ENCODE data around the gene PNMA8C. TPM values are rescaled to one million over a fixed set of nuclear protein-coding genes. Genes with fewer than 3 reads are reported as not detected.

Gene PNMA8C
- total RNA-seq, 4 donors from 2014 or later = 0.13 TPM; not detected in 3

GRCh38 chr19:46461537-46461936, 32.8 kb upstream of the PNMA8C start:
- DNase-seq (ENCODE audit: low spot score in 2 of 2) = no peak
- peaks cover 3% of the 10 kb centered on the region for H3K4me1 ChIP-seq
- no peak overlapping the region for H3K27ac ChIP-seq
- no peaks in the 10 kb centered on the region for H3K9me3 ChIP-seq
- H3K4me3 ChIP-seq = no peak overlapping the region
- no peaks in the 10 kb centered on the region for H3K27me3 ChIP-seq
- TF ChIP-seq POLR2A (IDR thresholded peaks at IDR 0.05) = no peak
- no peak for TF ChIP-seq EP300 (IDR thresholded peaks at IDR 0.05)
- TF ChIP-seq CTCF (IDR thresholded peaks at IDR 0.05) = no peak
- no peaks in the 10 kb centered on the region for H3K36me3 ChIP-seq
- 58% methylated on average over 2 of the region's 2 CpGs for WGBS

- 50% methylated on average over 1 of the region's 1 CpG for WGBS
- TF ChIP-seq EP300 (IDR thresholded peaks at IDR 0.05) (no peak), POLR2A (IDR thresholded peaks at IDR 0.05) (no peak), POLR2AphosphoS5 (IDR thresholded peaks at IDR 0.05) (no peak), CTCF (IDR thresholded peaks at IDR 0.05) (no peak)
- Histone ChIP-seq H3K27me3 (no peaks in the 10 kb centered on the region), H3K27ac (no peak overlapping the region), H3K4me1 (peaks cover 3% of the 10 kb centered on the region), H3K9me3 (no peaks in the 10 kb centered on the region), H3K36me3 (no peaks in the 10 kb centered on the region), H3K4me3 (no peak overlapping the region)
- DNase-seq (ENCODE audit: low spot score in 2 of 2) = no peak
These were observed 32.2 kb upstream of the PNMA8C start for GRCh38 chr19:46460981-46461380.

DNA sequence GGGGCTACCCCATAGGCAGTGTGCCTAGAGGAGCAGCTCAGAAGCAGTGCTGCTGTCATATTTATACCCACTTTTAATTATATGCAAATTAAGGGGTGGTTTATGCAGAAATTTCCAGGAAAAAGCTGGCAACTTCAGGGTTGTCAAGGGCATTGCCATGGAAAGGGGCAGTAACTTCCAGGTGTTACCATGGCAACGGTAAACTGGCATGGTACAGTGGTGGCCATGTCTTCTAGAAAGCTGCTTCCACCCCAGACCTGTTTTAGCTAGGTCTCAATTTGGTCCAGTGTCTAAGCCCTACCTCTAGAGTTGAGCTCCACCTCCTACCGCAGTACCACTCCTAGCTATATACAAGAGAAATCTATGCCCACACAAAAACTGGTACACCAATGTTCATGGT, 31.3 kb upstream of the PNMA8C start:
- TF ChIP-seq CTCF (IDR thresholded peaks at IDR 0.05) = no peak
- TF ChIP-seq POLR2AphosphoS5 (IDR thresholded peaks at IDR 0.05) = no peak
- TF ChIP-seq EP300 (IDR thresholded peaks at IDR 0.05) = no peak
- no peak for TF ChIP-seq POLR2A (IDR thresholded peaks at IDR 0.05)
- WGBS = 64% methylated on average over 2 of the region's 2 CpGs
- Histone ChIP-seq H3K9me3 (no peaks in the 10 kb centered on the region), H3K27ac (no peak overlapping the region), H3K4me3 (no peak overlapping the region), H3K4me1 (peaks cover 3% of the 10 kb centered on the region), H3K36me3 (no peaks in the 10 kb centered on the region), H3K27me3 (no peaks in the 10 kb centered on the region)
- DNase-seq (ENCODE audit: low spot score in 2 of 2) = no peak

- 87% methylated on average over 5 of the region's 5 CpGs for WGBS
These were observed 28.2 kb upstream of the PNMA8C start for GRCh38 chr19:46456930-46457329.

GRCh38 chr19:46454244-46454643, 25.5 kb upstream of the PNMA8C start:
- 51% methylated on average over 3 of the region's 3 CpGs for WGBS
- Histone ChIP-seq H3K4me1 (peaks cover 12% of the 10 kb centered on the region), H3K27me3 (no peaks in the 10 kb centered on the region), H3K36me3 (no peaks in the 10 kb centered on the region), H3K9me3 (no peaks in the 10 kb centered on the region), H3K27ac (no peak overlapping the region), H3K4me3 (no peak overlapping the region)
- no peak for DNase-seq (ENCODE audit: low spot score in 2 of 2)
- TF ChIP-seq POLR2AphosphoS5 (IDR thresholded peaks at IDR 0.05) (no peak), CTCF (IDR thresholded peaks at IDR 0.05) (no peak), POLR2A (IDR thresholded peaks at IDR 0.05) (no peak), EP300 (IDR thresholded peaks at IDR 0.05) (no peak)

More at GRCh38 chr19:46456930-46457329, 28.2 kb upstream of the PNMA8C start:
- DNase-seq (ENCODE audit: low spot score in 2 of 2) = no peak
- Histone ChIP-seq H3K4me3 (no peak overlapping the region), H3K27ac (no peak overlapping the region), H3K9me3 (no peaks in the 10 kb centered on the region), H3K36me3 (no peaks in the 10 kb centered on the region), H3K27me3 (no peaks in the 10 kb centered on the region), H3K4me1 (peaks cover 8% of the 10 kb centered on the region)
- no peak for TF ChIP-seq POLR2A (IDR thresholded peaks at IDR 0.05)
- TF ChIP-seq POLR2AphosphoS5 (IDR thresholded peaks at IDR 0.05) = no peak

GRCh38 chr19:46453661-46454060, 24.9 kb upstream of the PNMA8C start:
- no peak for DNase-seq (ENCODE audit: low spot score in 2 of 2)
- H3K4me1 ChIP-seq = peaks cover 12% of the 10 kb centered on the region
- no peaks in the 10 kb centered on the region for H3K36me3 ChIP-seq
- 60% methylated on average over 6 of the region's 6 CpGs for WGBS
- TF ChIP-seq CTCF (IDR thresholded peaks at IDR 0.05) = no peak
- no peak for TF ChIP-seq POLR2A (IDR thresholded peaks at IDR 0.05)
- no peak for TF ChIP-seq POLR2AphosphoS5 (IDR thresholded peaks at IDR 0.05)
- no peak for TF ChIP-seq EP300 (IDR thresholded peaks at IDR 0.05)
- no peaks in the 10 kb centered on the region for H3K27me3 ChIP-seq
- H3K4me3 ChIP-seq = no peak overlapping the region
- no peaks in the 10 kb centered on the region for H3K9me3 ChIP-seq
- no peak overlapping the region for H3K27ac ChIP-seq
